Astrocyte (in vitro differentiated cells and primary cell): ENCODE data around the gene TAAR6. TPM values are rescaled to one million over a fixed set of nuclear protein-coding genes. Genes with fewer than 3 reads are reported as not detected.

Source experiments
- DNase-seq: peaks from one replicate; pipeline ENCODE4 v3.0.0-alpha.2; 2010; ENCODE audit warnings: low read depth
- FAIRE-seq: peaks from 2 replicates; lab custom pipeline; 2011; peaks lifted over from hg19 to GRCh38; lab: Jason Lieb, UNC
- H2AFZ ChIP-seq: 2 replicates; pipeline ENCODE4 v1.6.0; 2012; ENCODE audit warnings: low read depth, low read length, inconsistent platforms
- H3K27ac ChIP-seq: 2 replicates; pipeline ENCODE4 v1.5.1; 2011; ENCODE audit warnings: low read depth, low read length, inconsistent platforms
- H3K27me3 ChIP-seq: 2 replicates; pipeline ENCODE4 v1.6.0; 2011; ENCODE audit warnings: low read length, inconsistent platforms; ENCODE audit not compliant: insufficient read depth
- H3K36me3 ChIP-seq: 2 replicates; pipeline ENCODE4 v1.5.1; 2011; ENCODE audit warnings: low read length, inconsistent platforms; ENCODE audit not compliant: insufficient read depth
- H3K4me1 ChIP-seq: 2 replicates; pipeline ENCODE4 v1.5.1; 2011; ENCODE audit warnings: low read length, inconsistent platforms; ENCODE audit not compliant: insufficient read depth
- H3K4me2 ChIP-seq: 2 replicates; pipeline ENCODE4 v1.6.0; 2012; ENCODE audit warnings: low read length, inconsistent platforms
- H3K4me3 ChIP-seq: 2 replicates; pipeline ENCODE4 v1.5.1; 2011; ENCODE audit warnings: low read depth, mild to moderate bottlenecking, low read length, inconsistent platforms; ENCODE audit not compliant: insufficient read depth
- H3K79me2 ChIP-seq: 2 replicates; pipeline ENCODE4 v1.6.0; 2012; ENCODE audit warnings: mild to moderate bottlenecking, low read length, inconsistent platforms; ENCODE audit not compliant: insufficient read depth
- H3K9ac ChIP-seq: 2 replicates; pipeline ENCODE4 v1.6.0; 2012; ENCODE audit warnings: mild to moderate bottlenecking, low read length, inconsistent platforms
- H3K9me3 ChIP-seq: 2 replicates; pipeline ENCODE4 v1.5.1; 2012; ENCODE audit warnings: low read depth, mild to moderate bottlenecking, low read length, inconsistent platforms; ENCODE audit not compliant: insufficient read depth
- H4K20me1 ChIP-seq: 2 replicates; pipeline ENCODE4 v1.6.0; 2012; ENCODE audit warnings: low read length, inconsistent platforms; ENCODE audit not compliant: insufficient read depth
- H3K27ac Mint-ChIP-seq: one replicate; pipeline ENCODE4 v1.8.0; 2021; ENCODE audit warnings: mild to moderate bottlenecking, mixed read lengths; ENCODE audit not compliant: unreplicated experiment
- H3K27me3 Mint-ChIP-seq: one replicate; pipeline ENCODE4 v1.8.0; 2021; ENCODE audit warnings: low read depth, mixed read lengths; ENCODE audit not compliant: unreplicated experiment
- H3K36me3 Mint-ChIP-seq: one replicate; pipeline ENCODE4 v1.8.0; 2021; ENCODE audit warnings: low read depth, mixed read lengths; ENCODE audit not compliant: unreplicated experiment
- H3K4me1 Mint-ChIP-seq: one replicate; pipeline ENCODE4 v1.8.0; 2021; ENCODE audit warnings: low read depth, mixed read lengths; ENCODE audit not compliant: unreplicated experiment
- H3K4me3 Mint-ChIP-seq: one replicate; pipeline ENCODE4 v1.8.0; 2021; ENCODE audit warnings: mild to moderate bottlenecking, moderate library complexity, mixed read lengths; ENCODE audit not compliant: unreplicated experiment
- H3K9me3 Mint-ChIP-seq: one replicate; pipeline ENCODE4 v1.8.0; 2021; ENCODE audit warnings: mild to moderate bottlenecking, mixed read lengths; ENCODE audit not compliant: unreplicated experiment
- CTCF ChIP-seq: IDR thresholded peaks from 2 replicates; pipeline ENCODE4 v1.5.1; 2011; ENCODE audit warnings: low read depth, mild to moderate bottlenecking, inconsistent platforms, low read length, moderate library complexity; ENCODE audit not compliant: insufficient read depth
- EZH2 ChIP-seq: IDR thresholded peaks from 2 replicates; pipeline ENCODE4 v1.6.1; 2012; ENCODE audit warnings: mild to moderate bottlenecking, low read length, inconsistent platforms; ENCODE audit not compliant: insufficient read depth
- total RNA-seq: library from RNA; stranded (reverse); gene quantifications from 2 replicates; pipeline ENCODE4 v1.2.1, GENCODE V29; 2021

TAAR6 gene
- total RNA-seq, 1 donor from 2014 or later = not detected

- Mint-ChIP-seq H3K4me1 (no peaks in the 10 kb centered on the region), H3K27ac (no peak overlapping the region), H3K36me3 (no peaks in the 10 kb centered on the region), H3K9me3 (no peaks in the 10 kb centered on the region), H3K27me3 (peaks cover under 1% of the 10 kb centered on the region), H3K4me3 (no peak overlapping the region)
- Histone ChIP-seq H4K20me1 (no peaks in the 10 kb centered on the region), H3K79me2 (no peaks in the 10 kb centered on the region), H3K9ac (no peak overlapping the region), H3K4me2 (no peak overlapping the region), H3K36me3 (no peaks in the 10 kb centered on the region), H3K9me3 (no peaks in the 10 kb centered on the region), H3K27me3 (peaks cover 6% of the 10 kb centered on the region), H3K4me1 (no peaks in the 10 kb centered on the region), H3K4me3 (no peak overlapping the region), H2AFZ (no peak overlapping the region), H3K27ac (no peak overlapping the region)
- DNase-seq (no peak), FAIRE-seq (no peak)
- no peak for TF ChIP-seq CTCF
- TF ChIP-seq EZH2 = no peak
Observed at GRCh38 chr6:132569170-132569569, 952 bp upstream of the TAAR6 start.

GRCh38 chr6:132571774-132572173 is 1.7 kb downstream of the TAAR6 start:
- H3K79me2 ChIP-seq = no peaks in the 10 kb centered on the region
- no peak overlapping the region for H3K4me3 ChIP-seq
- Mint-ChIP-seq H3K27ac (no peak overlapping the region), H3K27me3 (no peaks in the 10 kb centered on the region), H3K4me3 (no peak overlapping the region), H3K4me1 (no peaks in the 10 kb centered on the region), H3K9me3 (no peaks in the 10 kb centered on the region), H3K36me3 (no peaks in the 10 kb centered on the region)
- H3K9me3 ChIP-seq = no peaks in the 10 kb centered on the region
- no peak overlapping the region for H2AFZ ChIP-seq
- H3K36me3 ChIP-seq = no peaks in the 10 kb centered on the region
- FAIRE-seq = no peak
- H3K4me2 ChIP-seq = no peak overlapping the region
- H3K27ac ChIP-seq = no peak overlapping the region
- H4K20me1 ChIP-seq = no peaks in the 10 kb centered on the region
- H3K27me3 ChIP-seq = peaks cover 3% of the 10 kb centered on the region
- no peak for DNase-seq
- H3K9ac ChIP-seq = no peak overlapping the region
- no peaks in the 10 kb centered on the region for H3K4me1 ChIP-seq
- TF ChIP-seq EZH2 = no peak
- no peak for TF ChIP-seq CTCF

GRCh38 chr6:132584698-132585097 is 14.6 kb downstream of the TAAR6 start:
- H3K4me3 ChIP-seq = no peak overlapping the region
- H3K9me3 ChIP-seq = no peaks in the 10 kb centered on the region
- no peaks in the 10 kb centered on the region for H4K20me1 ChIP-seq
- FAIRE-seq = no peak
- Mint-ChIP-seq H3K36me3 (no peaks in the 10 kb centered on the region), H3K4me1 (no peaks in the 10 kb centered on the region), H3K4me3 (no peak overlapping the region), H3K27me3 (no peaks in the 10 kb centered on the region), H3K27ac (no peak overlapping the region), H3K9me3 (peaks cover 2% of the 10 kb centered on the region)
- no peak overlapping the region for H3K9ac ChIP-seq
- DNase-seq = no peak
- no peaks in the 10 kb centered on the region for H3K4me1 ChIP-seq
- no peak overlapping the region for H3K27ac ChIP-seq
- H3K79me2 ChIP-seq = no peaks in the 10 kb centered on the region
- H3K36me3 ChIP-seq = no peaks in the 10 kb centered on the region
- no peak overlapping the region for H3K4me2 ChIP-seq
- TF ChIP-seq EZH2 = no peak
- TF ChIP-seq CTCF = no peak
- no peak overlapping the region for H2AFZ ChIP-seq
- H3K27me3 ChIP-seq = peaks cover 8% of the 10 kb centered on the region
